ENCODE data around the gene NCSTN.

- TF ChIP-seq, protein P1, sequence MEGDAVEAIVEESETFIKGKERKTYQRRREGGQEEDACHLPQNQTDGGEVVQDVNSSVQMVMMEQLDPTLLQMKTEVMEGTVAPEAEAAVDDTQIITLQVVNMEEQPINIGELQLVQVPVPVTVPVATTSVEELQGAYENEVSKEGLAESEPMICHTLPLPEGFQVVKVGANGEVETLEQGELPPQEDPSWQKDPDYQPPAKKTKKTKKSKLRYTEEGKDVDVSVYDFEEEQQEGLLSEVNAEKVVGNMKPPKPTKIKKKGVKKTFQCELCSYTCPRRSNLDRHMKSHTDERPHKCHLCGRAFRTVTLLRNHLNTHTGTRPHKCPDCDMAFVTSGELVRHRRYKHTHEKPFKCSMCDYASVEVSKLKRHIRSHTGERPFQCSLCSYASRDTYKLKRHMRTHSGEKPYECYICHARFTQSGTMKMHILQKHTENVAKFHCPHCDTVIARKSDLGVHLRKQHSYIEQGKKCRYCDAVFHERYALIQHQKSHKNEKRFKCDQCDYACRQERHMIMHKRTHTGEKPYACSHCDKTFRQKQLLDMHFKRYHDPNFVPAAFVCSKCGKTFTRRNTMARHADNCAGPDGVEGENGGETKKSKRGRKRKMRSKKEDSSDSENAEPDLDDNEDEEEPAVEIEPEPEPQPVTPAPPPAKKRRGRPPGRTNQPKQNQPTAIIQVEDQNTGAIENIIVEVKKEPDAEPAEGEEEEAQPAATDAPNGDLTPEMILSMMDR (IDR thresholded peaks at IDR 0.05): no peak
- TF ChIP-seq, protein P2, sequence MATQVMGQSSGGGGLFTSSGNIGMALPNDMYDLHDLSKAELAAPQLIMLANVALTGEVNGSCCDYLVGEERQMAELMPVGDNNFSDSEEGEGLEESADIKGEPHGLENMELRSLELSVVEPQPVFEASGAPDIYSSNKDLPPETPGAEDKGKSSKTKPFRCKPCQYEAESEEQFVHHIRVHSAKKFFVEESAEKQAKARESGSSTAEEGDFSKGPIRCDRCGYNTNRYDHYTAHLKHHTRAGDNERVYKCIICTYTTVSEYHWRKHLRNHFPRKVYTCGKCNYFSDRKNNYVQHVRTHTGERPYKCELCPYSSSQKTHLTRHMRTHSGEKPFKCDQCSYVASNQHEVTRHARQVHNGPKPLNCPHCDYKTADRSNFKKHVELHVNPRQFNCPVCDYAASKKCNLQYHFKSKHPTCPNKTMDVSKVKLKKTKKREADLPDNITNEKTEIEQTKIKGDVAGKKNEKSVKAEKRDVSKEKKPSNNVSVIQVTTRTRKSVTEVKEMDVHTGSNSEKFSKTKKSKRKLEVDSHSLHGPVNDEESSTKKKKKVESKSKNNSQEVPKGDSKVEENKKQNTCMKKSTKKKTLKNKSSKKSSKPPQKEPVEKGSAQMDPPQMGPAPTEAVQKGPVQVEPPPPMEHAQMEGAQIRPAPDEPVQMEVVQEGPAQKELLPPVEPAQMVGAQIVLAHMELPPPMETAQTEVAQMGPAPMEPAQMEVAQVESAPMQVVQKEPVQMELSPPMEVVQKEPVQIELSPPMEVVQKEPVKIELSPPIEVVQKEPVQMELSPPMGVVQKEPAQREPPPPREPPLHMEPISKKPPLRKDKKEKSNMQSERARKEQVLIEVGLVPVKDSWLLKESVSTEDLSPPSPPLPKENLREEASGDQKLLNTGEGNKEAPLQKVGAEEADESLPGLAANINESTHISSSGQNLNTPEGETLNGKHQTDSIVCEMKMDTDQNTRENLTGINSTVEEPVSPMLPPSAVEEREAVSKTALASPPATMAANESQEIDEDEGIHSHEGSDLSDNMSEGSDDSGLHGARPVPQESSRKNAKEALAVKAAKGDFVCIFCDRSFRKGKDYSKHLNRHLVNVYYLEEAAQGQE (IDR thresholded peaks at IDR 0.05; ENCODE audit: insufficient read depth in 1 of 2, low read depth in 2 of 2, low read length in 1 of 2): no peak
- TF ChIP-seq POLR2AphosphoS5 (IDR thresholded peaks at IDR 0.05; ENCODE audit: low read depth, low read length) (no peak), SIN3A (IDR thresholded peaks at IDR 0.05; ENCODE audit: borderline replicate concordance, insufficient read depth, low read depth, low read length) (no peak)
Measured at GRCh38 chr1:160362168-160362957, 19.2 kb downstream of the NCSTN start.

All from Panc1 (cell line).